NCI-H1048 (cell line): ENCODE measurements around the gene PDE11A.

Experiments
- DNase-seq: peaks from one replicate; lab custom pipeline; 2025; lab: John Stamatoyannopoulos, UW

Gene PDE11A

DNA sequence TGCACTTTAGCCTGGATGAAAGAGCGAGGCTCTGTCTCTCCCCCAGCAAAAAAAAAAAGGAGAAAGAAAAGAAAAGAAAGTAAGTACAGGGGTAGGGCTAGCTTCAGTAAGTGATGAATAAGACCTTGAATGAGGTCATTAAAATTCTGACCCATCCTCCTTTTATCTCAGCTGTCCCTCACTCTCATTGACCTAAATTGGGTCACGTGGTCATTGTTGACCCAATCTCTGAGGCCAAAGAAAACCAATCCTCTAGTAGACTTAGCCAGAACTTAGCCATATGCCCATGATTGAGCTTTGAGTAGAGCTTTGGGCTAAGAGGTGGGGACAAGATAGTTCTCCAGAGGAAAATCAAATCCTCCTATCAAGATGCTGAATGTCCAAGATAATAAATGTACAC is 149.3 kb downstream of the PDE11A start:
- DNase-seq = no peak

GRCh38 chr2:177921726-177922125 is 150.9 kb downstream of the PDE11A start:
- no peak for DNase-seq

GRCh38 chr2:177917169-177917568 is 155.4 kb downstream of the PDE11A start:
- DNase-seq = no peak

- DNase-seq = no peak
These were observed 156.2 kb downstream of the PDE11A start for GRCh38 chr2:177916342-177916741.

DNA sequence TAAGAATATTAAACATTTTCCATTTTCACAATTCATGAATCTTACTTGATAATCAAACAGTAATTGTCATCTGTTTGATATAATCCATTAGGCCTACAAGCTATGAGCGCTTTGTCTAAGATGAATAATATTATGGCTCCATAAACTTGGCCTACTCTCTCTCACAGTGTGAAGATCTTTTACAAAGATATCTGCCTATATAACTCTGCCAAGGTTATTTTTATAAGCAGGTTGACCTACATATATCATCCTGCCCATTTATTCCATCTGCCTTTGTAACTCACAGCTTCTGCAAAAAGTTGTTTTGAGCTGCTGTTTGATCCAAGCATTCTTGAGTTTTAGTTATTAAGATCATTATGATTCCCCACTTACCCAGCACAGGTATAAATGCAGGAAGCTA is 158.3 kb downstream of the PDE11A start:
- DNase-seq = no peak

DNA sequence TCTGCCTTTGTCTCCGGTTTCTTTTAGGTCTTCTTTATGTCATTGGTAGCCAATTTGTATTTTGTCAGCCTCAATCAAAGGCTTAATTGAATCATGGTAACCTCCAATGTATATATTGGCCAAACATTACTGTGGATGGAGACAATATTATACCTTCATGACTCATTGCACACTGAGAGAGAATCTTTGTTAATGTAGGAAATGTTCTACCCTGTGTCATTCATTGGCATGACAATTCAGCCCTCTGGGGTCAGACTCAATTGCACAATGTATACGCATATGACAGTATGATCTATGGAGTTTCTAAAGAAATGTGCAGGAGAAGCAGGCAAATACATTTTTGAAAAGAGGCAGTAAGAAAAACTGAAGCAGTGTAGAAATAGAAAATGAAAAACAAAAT is 162.6 kb downstream of the PDE11A start:
- no peak for DNase-seq

GRCh38 chr2:177908824-177909223 is 163.8 kb downstream of the PDE11A start:
- DNase-seq = no peak

DNA sequence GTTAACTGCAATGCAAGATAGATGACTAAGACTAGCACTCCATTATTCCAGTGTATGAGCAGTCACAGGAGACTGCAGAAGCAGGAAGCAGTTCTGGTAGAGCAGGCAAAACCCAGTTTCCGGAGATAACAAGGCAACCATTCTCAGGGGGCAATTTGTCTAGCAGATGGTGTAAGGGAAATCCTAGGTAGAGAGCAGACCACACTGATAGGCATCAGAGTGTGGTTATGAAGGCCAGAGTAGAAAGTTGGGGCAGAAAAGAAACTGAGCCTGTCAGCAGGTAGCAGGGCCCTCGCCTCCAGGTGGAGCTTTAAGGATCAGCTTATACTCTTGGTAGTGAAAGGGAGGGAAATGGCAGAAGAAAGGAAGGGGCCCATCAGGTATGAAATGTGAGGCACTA is 164.4 kb downstream of the PDE11A start:
- no peak for DNase-seq

DNA sequence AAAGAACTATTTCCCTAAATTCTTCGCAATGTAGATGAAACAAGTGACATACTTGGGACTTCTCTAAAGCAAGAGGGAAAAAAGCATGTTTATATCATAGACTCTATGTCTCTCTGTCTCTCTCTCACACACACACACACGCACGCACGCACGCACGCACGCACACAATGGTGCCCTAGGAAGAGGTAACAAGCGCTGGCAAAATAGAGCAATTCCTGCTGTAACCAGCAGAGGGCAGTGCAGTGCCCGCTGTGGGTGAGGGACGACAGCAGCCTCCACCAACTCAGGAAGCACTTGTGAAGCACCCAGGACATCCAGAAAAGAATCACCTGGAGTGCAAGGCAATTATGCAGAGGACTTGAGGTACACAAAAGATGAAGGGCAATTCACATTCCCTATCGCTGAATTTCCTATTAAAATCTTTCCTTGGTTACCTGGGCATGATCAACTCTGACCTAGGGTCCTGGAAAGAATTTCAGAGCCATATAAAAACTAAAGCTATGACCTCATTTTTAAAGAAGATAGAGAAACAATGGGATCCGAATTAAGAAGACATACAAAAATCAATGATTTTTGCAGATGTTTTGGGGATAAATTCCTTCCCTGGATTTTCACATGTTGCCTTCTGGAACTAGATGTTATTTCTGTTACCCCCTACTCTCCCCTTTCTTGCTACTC is 166.4 kb downstream of the PDE11A start:
- peak; percentile 42 for DNase-seq

- DNase-seq = no peak
These were observed 166.9 kb downstream of the PDE11A start for GRCh38 chr2:177905640-177906039.

GRCh38 chr2:177902395-177903163 is 170.0 kb downstream of the PDE11A start:
- no peak for DNase-seq

DNA sequence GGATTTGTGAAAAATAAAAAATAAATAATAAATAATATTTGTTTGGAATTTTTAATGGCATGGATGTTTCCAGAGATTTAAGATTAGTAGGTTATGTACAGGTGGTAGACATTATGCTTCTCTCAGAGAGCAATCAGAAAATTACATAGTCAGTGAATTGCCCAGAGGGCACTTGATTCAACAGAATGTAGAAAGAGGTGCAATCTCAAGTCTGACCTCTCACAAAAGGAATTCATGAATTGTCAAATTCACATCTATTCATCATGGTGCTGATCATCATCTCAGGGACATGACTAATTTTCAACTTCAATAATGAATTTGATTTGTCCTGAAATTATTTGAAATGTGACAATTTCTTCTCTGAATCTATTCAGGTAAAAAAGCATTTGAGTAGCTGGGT is 172.5 kb downstream of the PDE11A start:
- no peak for DNase-seq

GRCh38 chr2:177897278-177897677 is 175.3 kb downstream of the PDE11A start:
- DNase-seq = no peak

DNA sequence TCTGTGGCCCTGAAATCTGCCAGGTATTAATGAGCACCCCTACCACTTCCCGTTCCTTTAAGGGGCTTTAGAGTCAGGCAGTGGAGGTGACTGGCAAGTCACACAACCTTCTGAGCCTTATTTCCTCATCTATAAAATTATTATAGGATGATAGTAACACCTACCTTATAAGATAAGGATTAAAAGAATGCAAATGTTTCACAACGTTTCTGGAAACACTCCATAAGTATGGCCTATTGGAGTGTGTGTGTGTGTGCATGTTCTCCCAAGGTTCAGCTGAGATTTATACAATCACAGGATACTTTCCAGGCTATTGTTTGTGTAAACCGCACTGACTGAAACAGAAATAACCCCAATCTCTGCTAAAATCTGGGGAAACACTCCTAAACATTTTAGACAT is 176.0 kb downstream of the PDE11A start:
- no peak for DNase-seq

DNA sequence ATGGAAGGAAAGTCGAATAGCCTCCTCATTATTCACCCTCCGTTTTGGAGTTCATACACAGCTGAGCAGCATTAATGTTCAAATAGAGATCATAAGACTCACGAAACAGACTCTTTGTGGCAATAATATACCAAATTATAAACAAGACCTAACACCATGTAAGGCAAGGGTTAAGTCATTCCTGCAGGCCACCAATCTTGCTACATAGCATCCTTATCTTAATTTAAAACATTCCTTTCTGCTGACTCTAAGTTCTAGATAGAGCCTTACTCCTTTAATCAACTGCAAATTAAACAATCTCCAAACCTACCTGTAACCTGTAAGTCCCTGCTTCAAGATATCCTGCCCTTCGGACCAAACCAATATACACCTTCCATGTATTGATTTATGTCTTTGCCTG is 178.0 kb downstream of the PDE11A start:
- DNase-seq = no peak

DNA sequence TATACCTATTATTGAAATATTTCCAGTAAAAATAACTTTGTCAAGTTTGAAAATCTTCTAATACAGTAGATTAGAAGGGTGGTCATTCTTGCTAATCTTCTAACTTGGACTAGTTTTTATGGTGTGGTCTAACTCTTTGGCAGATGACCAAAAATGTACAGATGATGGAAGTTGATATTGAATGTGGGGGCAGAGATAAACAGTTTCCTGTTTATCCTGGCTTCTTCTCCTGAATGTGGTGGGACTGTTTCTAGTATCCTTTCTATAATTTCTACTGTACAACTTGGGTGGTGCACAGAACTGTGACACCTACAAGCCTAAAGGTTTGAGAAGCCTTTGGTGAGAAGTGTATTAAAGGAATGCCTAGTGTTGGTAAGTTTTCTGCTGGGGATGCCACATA is 178.7 kb downstream of the PDE11A start:
- no peak for DNase-seq

DNA sequence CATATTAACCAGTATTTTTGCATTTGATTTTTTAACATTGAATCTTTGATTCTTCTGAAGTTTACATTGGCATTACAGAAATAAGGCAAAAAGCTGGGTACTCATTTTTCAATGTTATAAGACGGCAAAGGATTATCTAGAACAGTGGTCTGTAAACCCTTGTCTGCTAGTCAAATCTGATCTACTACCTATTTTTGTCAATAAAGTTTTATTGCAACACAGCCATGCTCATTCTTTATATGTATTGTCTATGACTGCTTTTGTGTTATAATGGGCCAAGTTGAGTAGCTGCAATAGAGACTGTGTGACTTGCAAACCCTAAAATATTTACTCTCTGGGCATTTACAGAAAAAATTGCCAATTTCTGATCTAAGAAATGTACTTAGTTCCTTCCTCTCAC is 181.0 kb downstream of the PDE11A start:
- no peak for DNase-seq

DNA sequence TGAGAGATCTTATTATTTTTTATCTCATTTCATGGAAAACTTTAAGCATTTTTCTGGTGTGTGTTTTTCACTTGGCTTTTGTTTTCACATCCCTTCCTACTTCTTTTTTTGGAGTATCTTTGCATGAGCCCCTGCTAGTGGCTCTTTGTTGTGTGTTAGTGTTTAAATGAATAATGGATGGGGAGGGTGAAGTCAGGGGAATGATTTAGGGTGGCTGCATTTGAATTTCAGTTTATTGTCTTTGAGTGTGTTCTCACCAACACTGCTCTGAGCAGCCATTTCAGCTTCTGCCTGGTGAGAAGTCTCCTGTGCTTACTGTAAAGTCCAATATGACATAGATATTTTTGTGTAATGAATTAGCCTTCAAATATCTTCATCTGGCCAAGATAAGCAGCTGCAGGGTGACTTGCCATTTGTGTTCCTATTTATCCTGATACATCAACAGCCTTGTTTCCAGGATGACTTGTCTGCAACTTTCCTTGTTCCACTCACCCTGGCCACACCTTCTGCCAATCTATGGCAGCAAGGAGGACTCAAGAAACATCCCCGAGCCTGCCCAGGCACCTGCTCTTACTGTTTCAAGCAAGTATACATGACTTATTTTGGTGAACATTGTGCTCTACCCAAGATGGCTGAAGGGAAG is 182.6 kb downstream of the PDE11A start:
- DNase-seq = no peak

- DNase-seq = no peak
These were observed 184.0 kb downstream of the PDE11A start for GRCh38 chr2:177888581-177888980.

DNA sequence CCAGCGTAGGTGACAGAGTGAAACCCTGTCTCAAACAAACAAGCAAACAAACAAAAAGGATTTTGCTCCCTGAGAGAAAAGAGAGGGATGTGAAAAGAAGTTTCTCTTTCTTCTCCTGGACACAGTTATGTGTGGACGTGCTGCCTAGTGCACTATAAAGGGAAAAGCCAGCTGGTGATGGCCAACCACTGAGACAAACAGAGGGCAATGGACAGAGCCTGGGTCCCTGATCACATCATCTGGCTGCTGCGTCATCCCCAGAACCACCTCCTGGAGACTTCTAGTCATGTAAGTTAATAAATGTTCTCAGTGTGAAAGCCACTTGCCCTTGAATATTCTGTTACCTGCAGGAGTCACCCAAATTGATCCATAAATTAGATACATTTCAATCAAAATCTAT is 184.9 kb downstream of the PDE11A start:
- DNase-seq = no peak

- DNase-seq = no peak
These were observed 185.8 kb downstream of the PDE11A start for GRCh38 chr2:177886824-177887223.

GRCh38 chr2:177885828-177886466 is 186.6 kb downstream of the PDE11A start:
- DNase-seq = no peak

DNA sequence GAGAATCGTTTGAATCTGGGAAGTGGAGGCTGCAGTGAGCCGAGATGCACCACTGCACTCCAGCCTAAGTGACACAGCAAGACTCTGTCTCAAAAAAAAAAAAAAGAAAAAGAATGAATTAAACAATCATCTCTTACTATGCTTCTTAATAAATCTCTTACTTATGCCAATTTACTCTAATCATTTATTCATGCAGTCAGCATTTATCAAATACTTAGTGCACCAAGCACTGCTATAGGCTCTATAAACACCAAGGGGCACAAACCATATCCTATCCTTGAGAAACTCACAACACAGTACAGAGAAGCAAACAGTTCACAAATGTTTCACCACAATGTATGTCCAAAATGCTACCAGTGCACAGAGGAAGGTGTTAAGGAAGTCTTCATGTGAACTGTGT is 189.4 kb downstream of the PDE11A start:
- DNase-seq = no peak
